ENCODE measurements around the gene ASS1.
A peak's percentile ranks its signal among the peaks of the same experiment; 100 is the strongest.

Gene ASS1

DNA sequence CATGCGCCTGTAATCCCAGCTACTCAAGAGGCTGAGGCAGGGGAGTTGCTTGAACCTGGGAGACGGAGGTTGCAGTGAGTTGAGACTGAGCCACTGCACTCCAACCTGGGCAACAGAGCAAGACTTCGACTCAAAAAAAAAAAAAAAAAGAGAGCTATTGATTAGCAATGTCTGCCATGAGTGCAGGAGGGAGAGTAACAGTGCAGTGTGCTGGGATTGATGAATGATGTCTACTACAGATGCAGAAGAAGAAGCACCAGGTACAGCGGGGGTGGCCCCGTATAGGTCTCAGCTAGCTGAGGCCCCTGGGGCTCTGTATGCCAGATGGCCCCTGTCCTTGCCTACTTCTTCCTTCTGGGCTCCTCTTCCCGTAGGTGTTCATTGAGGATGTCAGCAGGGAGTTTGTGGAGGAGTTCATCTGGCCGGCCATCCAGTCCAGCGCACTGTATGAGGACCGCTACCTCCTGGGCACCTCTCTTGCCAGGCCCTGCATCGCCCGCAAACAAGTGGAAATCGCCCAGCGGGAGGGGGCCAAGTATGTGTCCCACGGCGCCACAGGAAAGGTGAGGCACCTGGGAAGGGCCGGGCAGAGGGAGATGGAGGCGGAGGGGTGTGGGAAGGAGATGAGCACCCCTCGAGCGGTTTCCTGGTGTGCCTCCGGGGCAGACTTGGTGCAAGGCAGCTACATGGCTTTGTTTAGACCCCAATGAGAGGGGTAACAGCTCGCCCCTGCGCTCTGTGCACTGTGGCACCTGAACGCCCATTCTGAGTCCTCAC is 13.5 kb downstream of the ASS1 start:
- DNase-seq, result no peak

DNA sequence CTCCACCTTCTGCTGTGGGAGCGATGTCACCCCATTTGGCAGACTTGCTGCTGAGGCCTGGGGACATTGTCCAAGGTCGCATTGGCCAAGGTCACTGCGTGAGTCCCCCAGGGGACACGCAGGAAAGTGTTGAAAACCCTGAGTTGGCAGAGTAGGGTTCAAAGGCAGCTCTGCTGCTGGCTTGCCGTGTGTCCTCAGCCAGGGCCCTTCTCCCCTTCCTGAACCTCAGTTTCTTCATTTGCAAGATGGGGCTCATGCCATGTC is 14.0 kb downstream of the ASS1 start:
- no peak for DNase-seq

DNA sequence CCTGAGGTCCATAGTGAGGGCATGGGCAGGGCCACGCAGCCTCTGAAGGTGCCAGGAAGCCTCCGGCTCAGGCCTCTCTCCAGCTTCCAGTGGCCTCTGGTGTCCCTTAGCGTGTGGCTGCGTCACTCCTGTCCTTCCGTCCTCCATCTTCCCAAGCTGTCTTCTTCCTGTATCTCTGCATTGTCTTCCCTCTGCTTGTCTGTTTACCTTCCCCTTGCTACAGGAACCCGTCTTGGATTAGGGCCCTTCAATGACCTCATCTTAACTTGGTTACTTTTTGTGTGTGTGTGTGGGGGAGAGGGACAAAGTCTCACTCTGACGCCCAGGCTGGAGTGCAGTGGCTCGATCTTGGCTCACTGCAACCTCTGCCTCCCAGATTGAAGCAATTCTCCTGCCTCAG is 14.4 kb downstream of the ASS1 start:
- no peak for DNase-seq

DNA sequence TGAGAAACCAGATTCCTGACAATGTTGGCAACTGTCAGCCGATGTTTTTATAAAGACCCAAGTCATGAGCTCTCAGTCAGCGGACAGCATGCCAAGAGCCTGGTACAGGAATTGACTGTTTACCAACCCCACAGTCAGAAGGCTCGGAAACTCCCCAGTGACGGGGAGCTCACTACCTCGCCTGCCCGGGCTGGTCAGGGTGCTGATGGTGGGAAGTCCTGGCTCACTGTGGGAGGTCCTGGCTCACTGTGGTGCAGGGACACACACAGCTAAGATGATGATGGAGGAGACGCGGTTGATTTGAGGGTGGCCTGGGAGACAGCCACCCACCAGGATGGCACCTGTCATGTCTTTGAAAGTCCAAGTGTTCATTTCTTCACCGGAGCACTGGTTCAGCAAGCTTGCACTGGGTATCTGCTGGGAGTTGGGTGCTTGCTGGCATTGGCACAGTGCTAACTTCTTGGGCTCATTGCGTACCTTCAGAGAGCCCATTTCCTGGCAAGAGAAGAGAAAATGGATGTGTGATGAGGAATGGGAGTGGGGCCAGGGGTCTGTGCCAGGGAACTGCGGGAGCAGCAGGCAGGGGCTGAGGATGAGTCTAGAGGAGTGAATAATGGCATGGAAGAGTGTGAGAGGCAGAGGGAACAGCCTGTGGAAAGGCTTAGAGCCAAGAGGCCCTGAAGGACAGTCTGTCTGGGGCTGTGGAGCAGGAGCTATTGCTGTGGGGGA is 15.3 kb downstream of the ASS1 start:
- no peak for DNase-seq

DNA sequence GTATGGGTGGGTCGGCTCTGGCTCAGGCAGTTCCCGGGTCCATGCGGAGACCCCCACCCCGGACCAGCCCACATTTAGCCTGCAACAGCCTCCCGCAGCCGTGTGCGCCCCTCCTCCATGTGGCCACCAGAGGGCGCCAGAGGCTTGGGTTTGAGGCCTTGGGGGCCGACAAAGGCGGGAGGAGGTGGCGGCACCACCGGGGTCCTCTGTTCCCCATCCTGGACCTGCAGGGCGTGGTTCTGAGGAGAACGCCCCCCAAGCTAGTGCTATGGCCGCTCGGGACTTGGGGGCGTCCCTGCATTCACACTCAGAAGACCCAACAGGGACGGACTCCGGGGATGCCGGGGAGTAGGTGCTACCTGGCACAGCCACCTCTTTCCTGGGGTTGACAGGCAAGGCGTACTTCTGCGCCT is 16.5 kb downstream of the ASS1 start:
- DNase-seq, result peak; percentile 50 to 63

DNA sequence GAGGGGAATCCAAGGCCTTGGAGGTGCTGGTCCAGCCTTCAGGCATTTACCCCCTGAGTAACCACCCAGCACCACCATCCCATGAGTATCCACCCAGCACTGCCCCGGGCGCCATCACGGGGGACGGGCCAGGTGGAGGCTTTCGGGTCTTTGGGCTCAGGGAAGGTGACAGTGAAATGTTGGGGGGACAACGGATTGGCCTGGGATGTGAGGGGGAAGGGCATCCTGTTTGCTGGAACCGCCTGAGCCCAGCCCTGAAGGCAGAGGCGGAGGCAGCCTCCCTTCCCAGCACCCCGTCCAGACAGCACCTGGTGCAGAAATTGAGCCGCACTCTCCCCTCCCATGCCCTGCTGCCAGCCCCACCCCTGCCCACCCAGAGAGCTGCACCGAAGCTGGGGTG is 17.0 kb downstream of the ASS1 start:
- no peak for DNase-seq

DNA sequence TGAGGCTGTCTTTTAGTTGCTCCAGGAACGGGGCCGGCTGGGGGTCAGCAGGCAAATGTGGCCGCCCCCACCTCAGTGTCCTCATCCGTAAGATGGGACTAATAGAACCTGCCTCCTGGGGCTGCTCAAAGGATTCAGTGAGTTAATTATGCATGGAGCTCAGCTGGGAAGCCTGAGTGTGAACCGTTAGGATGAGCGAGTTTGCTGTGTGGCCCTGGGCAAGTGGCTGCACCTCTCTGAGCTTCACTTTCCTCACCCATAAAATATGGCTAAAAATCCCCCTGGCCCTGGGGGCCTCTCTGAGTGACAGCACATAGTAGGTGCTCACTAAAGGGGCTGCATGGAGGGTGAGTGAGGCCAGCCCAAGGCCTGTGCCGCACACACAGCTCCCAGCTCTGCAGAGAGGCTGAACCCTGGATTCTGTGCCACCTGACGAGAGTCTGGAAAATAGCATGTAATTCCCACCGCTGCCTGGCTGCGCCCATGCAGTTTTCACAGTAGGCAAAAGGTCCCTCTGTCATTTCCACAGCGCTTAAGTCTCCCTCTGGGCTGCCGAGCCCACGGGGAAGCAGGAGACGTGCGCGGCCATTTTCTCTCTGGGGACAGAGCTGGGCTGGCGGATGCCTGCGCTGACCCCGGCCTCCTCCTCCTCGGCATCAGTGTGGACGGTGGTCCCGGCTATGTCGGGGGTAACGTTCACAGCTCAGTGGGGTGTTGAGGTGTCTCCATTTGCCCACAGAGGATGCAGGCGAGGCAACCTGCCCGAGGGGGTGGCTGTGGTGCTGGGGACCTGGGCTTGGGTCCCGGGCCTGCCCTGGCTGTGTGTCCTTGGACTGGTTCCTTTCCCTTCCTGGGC is 18.2 kb downstream of the ASS1 start:
- no peak for DNase-seq

DNA sequence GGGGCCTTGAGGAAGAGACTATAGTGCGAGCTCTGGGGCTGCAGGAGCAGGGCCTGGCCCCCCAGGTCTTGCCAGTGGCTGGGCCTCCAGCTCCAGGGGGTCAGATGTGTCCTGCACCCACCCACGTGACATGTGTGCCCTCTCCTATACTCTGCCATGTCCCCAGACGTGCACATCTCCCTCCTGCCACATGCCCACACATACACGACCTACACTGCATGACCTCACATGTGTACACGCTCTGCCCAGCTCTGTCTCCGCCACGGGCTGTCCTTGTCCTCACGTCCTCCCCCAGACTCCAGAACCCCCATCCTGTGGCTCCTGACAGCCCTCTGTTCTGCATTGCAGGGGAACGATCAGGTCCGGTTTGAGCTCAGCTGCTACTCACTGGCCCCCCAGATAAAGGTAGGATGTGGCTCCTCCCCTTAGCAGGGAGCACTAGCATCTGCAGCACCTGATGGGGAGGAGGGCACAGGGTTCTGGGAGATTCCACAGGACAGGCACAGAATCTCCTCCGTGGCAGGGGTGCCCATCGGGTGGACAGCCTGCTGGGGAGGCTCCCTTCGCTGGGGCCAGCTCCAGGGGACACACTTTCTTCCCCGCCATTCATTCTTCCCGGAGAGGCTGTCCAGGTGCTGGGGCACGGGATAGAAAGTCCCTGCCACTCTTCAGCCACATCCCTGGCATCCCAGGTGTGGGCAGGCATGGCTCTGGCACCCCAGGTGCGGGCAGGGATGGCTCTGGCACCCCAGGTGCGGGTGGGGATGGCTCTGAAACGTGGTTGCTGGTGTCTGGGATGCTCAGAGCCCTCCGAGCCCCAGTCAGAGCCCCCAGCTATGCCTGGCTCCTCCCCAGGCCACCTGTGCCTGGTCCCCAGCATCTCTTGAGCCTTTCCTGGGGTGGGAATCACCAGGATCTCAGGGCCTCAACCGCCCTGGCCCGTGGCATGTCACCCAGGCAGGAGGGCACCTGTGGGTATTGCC is 19.3 kb downstream of the ASS1 start:
- DNase-seq, result no peak

DNA sequence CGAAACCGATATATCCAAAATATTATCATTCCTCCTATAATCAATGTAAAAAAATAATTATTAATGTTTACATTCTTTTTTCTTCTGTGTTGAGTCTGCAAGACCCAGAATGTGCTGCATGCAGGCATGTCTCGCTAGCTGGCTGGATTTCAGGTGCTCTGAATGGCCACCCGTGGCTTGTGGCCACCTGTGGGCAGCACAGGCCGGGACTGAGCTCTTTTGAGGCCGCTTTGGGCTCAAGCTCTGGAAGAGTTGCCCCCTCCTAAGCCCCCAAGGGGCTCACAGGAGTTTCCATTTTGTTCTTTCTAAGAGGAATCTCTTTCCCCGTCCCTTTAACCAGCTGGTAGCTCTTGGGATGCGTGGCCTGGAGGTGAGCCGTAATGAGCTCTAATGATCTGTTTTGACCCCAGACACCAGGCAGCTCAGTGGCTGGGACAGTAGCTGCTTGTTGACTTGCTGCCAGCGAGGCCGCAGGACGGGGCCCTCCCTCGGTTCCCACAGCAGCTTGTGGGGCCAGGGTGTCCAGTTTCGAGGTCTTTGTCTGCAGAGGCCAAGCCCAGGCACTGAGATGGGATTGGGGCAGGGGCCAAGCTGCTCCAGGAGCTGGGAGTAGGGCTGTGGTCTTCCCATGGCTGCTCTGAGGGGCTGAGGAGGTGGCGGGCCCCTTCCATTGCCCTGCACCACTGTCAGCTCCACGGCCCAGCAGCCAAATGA is 20.8 kb downstream of the ASS1 start:
- no peak for DNase-seq

DNA sequence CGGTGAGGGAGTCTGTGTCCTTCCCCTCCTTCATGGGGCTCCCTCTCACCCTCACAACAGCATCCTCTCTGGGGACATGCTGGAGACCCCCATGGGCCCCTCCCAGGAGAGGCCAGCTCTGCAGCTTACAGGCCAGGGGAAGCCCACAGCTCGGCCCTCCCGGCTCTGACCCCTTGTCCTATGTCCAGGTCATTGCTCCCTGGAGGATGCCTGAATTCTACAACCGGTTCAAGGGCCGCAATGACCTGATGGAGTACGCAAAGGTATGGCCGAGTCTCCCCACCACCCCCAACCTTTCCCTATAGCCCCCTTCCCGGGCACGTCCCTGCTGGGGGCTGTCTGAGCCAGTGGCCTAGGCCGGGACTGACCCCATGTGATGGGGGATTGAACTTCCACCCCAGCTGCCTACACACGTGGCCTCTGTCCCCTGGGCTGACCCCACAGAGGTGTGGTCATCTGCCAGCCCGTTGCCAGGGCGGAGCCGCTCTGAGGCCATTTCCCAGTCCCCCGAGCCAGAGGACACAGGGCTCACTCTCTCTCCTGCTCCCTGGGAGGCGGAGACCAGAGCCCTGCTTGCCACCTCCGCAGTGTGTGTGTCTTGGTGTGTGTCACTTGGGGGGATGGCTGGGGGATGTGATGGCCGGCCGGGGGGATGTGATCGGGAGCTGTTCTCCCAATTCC is 21.9 kb downstream of the ASS1 start:
- no peak for DNase-seq

DNA sequence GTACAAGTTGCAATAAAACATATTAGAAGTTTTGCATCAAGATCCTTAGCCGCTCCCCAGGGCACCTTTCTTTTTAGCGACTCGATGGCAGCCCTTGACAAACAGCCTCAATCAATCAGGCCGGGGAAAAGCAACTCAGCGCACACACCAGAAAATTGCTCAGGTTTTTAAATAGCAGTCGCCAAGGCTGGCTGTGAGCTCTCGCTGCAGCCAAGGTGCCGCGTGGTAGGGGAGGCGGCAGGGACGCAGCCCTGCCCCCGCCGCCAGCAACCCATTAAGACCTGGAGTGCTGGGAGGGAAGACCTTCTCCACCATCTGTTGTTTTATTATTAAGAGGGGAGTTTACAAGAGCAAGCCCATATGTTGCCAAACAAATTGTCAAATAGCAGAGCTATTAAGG is 22.6 kb downstream of the ASS1 start:
- DNase-seq, result no peak

DNA sequence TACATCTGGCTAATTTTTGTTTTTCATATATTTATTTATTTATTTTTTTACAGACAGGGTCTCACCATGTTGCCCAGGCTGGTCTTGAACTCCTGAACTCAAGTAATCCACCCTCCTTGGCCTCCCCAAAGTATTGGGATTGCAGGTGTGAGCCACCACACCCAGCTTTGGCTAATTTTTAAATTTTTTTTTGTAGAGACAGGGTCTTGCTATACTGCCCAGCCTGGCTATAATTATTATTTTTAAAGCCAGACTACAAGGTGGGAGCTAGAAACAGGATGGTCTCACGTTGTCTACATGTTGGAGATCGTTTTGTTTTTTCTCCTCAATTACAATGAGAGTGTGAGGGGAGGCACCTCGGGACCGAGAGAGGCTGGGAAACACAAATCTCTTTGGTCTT is 23.8 kb downstream of the ASS1 start:
- no peak for DNase-seq

DNA sequence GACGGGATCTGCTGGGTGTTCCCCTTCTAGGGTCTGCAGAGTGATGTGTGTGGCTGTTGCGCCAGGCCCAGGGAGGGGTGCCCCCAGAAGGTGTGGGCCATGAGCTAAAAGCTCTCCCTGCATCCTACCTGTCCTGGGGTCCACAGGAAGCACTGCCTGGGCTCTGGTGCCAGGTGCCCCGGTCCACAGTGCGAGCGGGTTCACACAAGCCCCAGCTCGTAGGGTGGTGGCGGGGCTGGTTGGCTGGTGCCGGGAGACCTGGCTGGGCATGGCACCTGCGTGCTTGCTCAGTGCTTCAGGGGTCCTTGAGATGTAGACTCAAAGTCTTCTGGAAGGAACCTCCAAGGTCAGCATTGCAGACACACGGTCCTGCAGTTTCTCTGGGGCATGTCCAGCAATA is 25.5 kb downstream of the ASS1 start:
- DNase-seq, result no peak

DNA sequence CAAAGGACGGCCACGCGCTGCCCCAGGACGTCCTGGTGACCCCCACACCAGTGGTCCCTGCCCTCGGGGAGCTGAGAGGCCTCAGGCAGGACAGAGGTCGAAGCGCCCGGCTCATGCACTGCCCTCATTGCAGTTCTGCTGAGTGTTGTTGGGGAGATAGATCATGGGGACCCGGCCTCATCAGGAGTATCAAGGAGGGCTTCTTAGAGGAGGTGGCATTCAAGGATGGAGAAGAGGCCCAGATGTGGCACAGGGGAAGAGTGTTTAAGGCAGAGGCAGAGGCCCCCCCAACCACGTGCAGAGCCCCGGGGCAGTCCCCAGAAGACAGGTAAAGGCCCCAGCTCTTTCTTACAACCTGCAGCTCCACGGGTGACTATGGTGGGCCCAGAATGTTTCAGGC is 26.2 kb downstream of the ASS1 start:
- DNase-seq, result no peak

DNA sequence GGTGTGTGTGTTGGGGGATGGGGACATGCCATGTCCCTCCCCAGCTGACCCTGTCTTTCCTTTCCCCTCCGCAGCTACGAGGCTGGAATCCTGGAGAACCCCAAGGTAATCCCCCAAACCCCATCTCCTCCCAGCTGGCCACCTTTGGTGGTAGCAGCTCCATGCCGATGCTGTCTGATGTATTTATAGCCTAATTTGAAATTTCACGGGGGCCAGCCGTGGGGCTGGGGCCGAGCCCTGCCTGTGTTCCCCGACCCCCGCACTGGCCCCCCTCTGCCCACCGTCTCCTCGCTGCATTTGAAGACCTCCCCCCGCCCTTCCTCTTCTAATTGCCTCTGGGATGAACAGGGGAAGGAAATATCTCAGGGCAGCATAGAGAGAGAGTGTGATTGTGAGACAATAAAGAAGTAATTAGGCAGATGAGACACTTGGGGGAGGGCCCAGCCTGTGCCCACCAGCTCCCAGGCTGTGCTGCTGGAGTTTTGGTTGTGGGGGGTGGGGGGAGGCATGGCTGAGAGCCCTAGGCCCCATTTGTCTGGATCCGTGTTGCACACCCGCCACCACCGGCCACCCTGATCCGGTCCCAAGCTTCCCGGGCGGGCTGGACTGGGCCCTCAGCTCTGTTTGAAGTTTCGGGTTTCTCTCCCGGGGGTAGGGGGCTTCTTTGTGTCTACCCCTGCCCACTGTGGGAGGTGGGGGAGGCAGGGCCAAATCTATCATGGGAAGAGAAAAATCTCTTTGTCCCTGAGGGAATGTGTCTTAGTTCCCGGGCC is 26.8 kb downstream of the ASS1 start:
- no peak for DNase-seq

DNA sequence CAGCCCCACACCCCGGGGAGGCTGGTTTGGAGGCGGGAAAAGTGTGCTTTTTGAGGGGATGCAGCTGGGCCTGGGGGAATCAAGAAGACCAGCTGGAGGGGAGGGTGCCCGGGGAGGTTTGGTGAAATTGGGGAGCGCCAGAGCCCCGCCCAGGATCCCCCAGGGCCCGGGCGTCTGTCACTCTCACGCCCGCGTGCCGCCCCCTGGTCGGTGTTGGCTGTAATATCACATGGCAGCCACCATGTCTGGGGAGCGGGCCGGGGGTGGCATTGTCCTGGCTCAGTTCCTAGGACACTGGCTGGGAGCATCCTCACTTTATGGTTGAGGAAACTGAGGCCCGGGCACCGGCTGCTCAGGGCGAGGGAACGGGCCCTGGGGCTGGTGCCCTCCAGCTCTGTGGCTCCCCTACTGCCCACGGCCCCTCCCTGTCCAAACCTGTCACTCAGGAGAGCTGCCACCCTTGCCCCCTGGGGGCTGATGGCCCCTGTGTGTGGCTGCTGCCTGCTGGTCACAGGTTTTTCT is 27.5 kb downstream of the ASS1 start:
- DNase-seq, result no peak

DNA sequence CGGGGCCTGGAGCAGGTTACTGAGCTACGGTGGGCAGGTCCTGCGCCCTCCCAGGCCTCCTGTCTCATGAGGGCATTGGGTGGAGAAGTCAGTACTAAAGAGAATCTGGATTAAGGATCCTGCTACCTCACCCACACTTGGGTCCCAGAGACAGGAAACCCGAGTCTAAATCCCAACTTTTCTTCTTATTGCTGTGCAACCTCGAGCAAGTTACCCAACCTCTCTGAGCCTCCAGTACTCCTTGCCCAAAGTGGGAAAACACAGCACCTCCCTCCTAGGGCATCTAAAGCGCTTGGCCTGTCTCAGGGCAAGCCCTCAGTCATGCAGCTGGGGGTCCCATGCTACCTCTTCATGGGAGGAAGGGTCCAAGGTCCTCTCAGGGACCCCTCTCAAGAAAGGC is 28.2 kb downstream of the ASS1 start:
- DNase-seq, result no peak

DNA sequence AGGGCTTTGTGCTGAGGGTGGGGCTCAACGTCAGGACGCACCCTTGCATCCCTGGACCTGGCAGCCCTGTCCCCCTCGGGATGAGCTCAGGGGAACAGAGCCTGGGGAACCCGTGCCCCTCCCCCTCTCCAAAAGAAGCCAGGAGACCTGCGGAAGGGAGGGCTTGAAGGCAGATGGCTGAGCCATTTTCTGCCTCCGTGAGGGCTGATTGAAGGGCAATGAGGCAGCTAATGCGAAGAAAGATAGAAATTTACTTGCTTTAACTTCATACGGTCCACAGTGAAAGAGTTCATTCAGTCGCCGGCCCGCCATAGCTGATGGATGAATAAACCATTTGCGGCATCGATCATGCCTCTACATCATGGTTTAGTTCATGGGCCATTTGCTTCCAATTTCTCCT is 28.8 kb downstream of the ASS1 start:
- no peak for DNase-seq

DNA sequence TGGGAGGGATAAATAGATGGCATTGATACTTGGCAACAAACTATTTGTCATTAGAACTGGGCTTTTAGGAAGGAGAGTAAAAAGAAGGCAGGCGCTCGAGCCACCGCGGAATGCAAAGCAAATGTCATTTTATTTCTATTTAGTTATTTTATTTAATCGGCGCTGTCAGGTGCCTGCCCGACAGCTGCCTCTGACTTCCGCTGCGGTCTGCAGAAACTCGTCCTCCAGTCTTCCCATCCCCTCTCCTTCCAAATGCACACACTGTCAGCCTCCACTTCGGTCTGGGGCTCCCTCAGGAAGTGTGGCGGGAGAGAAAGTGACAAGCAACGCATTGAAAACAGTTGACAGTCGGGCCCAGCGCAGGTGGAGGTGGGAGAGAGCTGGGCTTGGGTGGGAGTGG is 29.3 kb downstream of the ASS1 start:
- no peak for DNase-seq

DNA sequence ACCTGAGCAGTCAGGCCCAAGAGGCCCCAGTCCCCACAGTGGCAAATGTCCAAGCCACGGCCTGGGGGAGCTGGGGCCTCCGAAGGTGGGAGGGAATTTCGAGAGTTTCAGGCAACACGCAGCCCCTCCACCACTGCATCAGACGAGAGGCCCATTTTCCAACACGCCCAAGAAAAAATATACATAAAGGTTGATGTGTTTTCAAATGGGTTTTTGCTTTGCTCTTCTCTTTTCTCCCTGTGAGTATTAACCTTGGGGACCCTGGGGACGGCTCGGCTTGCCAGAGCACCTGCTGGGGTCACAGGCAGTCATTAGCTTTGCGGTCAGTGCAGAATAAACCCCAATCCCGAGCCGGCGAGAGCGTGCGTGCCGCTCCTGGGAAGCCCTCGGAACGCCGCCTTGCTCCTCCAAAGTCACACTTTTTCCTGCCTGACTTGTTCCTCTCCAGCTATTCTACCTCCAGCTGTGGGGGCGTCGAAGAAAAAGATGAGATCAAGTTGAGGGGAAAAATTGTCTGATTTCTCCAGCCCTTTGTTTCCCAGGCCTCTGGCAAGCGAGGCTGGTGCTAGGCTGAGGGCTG is 31.5 kb downstream of the ASS1 start:
- DNase-seq, result no peak

All from CD4-positive, alpha-beta T cell treated with Interferon alpha-2 for 1 hour (primary cell).